CD8-positive, alpha-beta memory T cell (primary cell): ENCODE results near the gene OBSCN. TPM values are rescaled to one million over a fixed set of nuclear protein-coding genes. Genes with fewer than 3 reads are reported as not detected.

ENCODE experiments used
- CTCF ChIA-PET: fragments of 350-600 bp; sonication (Branson Sonifier 250); formaldehyde crosslinking; loops from one replicate; lab custom pipeline; 2021; ENCODE audit warnings: antibody characterized with exemption; lab: Charles Lee
- POLR2A ChIA-PET: fragments of 350-600 bp; sonication (Branson Sonifier 250); formaldehyde crosslinking; loops from one replicate; lab custom pipeline; 2021; ENCODE audit warnings: antibody characterized with exemption; lab: Charles Lee
- DNase-seq, 5 donors: peaks; one replicate each; pipeline versions ENCODE4 v3.0.0 to v3.0.0-alpha.2; 2020 to 2022; ENCODE audit warnings: mixed read lengths in 1 of 5
- H3K27ac ChIP-seq: one replicate; pipeline ENCODE4 v1.7.0; 2013; ENCODE audit warnings: low read depth, mild to moderate bottlenecking, low read length, moderate library complexity
- H3K27me3 ChIP-seq: 2 replicates; pipeline ENCODE4 v1.7.0; 2013; ENCODE audit warnings: low read length, mild to moderate bottlenecking; ENCODE audit not compliant: insufficient read depth, poor library complexity, severe bottlenecking
- H3K36me3 ChIP-seq: 2 replicates; pipeline ENCODE4 v1.7.0; 2013; ENCODE audit warnings: mild to moderate bottlenecking, low read length, moderate library complexity; ENCODE audit not compliant: insufficient read depth
- H3K4me1 ChIP-seq: 2 replicates; pipeline ENCODE4 v1.7.0; 2013; ENCODE audit warnings: mild to moderate bottlenecking, low read length, moderate library complexity; ENCODE audit not compliant: insufficient read depth
- H3K4me3 ChIP-seq: 2 replicates; pipeline ENCODE4 v1.7.0; 2013; ENCODE audit warnings: mild to moderate bottlenecking, low read length
- H3K9me3 ChIP-seq: 2 replicates; pipeline ENCODE4 v1.7.0; 2013; ENCODE audit warnings: mild to moderate bottlenecking, low read length
- H3K27ac Mint-ChIP-seq, 8 donors: one replicate each; pipeline ENCODE4 v1.8.0; 2020 to 2021; ENCODE audit warnings: mixed read lengths in 8 of 8, mild to moderate bottlenecking in 6 of 8, inconsistent platforms in 3 of 8, moderate library complexity in 3 of 8
- H3K27me3 Mint-ChIP-seq, 2 donors: one replicate each; pipeline ENCODE4 v1.8.0; 2020 to 2021; ENCODE audit warnings: mixed read lengths in 2 of 2, mild to moderate bottlenecking in 1 of 2, moderate library complexity in 1 of 2
- H3K36me3 Mint-ChIP-seq, 3 donors: one replicate each; pipeline ENCODE4 v1.8.0; 2020 to 2021; ENCODE audit warnings: mixed read lengths in 3 of 3, inconsistent platforms in 1 of 3, mild to moderate bottlenecking in 1 of 3
- H3K4me1 Mint-ChIP-seq, 3 donors: one replicate each; pipeline ENCODE4 v1.8.0; 2020 to 2021; ENCODE audit warnings: mixed read lengths in 3 of 3, inconsistent platforms in 1 of 3, mild to moderate bottlenecking in 1 of 3
- H3K4me3 Mint-ChIP-seq, 7 donors: one replicate each; pipeline ENCODE4 v1.8.0; 2020 to 2021; ENCODE audit warnings: mixed read lengths in 7 of 7, mild to moderate bottlenecking in 6 of 7, moderate library complexity in 4 of 7, inconsistent platforms in 2 of 7
- H3K9me3 Mint-ChIP-seq, 5 donors: one replicate each; pipeline ENCODE4 v1.8.0; 2020 to 2022; ENCODE audit warnings: mixed read lengths in 5 of 5, mild to moderate bottlenecking in 3 of 5, moderate library complexity in 2 of 5, inconsistent platforms in 1 of 5
- polyA plus RNA-seq: library from polyadenylated mRNA; unstranded; fragments of 300-500 nt; fragmentation: Illumina TruSeq; gene quantifications from one replicate; pipeline ENCODE4 v1.2.3, GENCODE V29; 2021
- total RNA-seq, 2 experiments: library from RNA; stranded (reverse); gene quantifications; one replicate each; pipeline ENCODE4 v1.2.3, GENCODE V29; 2021

OBSCN gene
- total and polyA plus RNA-seq, 3 experiments from 2014 or later: 3.0 to 13.6 (median 10.9) TPM

- Histone ChIP-seq H3K27ac (no peak overlapping the region), H3K4me3 (no peak overlapping the region), H3K36me3 (no peaks in the 10 kb centered on the region), H3K27me3 (no peaks in the 10 kb centered on the region), H3K9me3 (no peaks in the 10 kb centered on the region), H3K4me1 (peaks cover 20% of the 10 kb centered on the region)
- peaks cover 0 to 8% (median 0%) of the 10 kb centered on the region in 3 donors for H3K36me3 Mint-ChIP-seq
- H3K4me3 Mint-ChIP-seq: peak overlapping the region in 2 of 7 donors; percentile 65 to 67
- ChIA-PET POLR2A (no interaction called here), CTCF (interaction anchor here (0.8 kb wide), 1 partner anchor 10 kb away, joined by 3 read pairs; no protein-coding TSS in a partner anchor)
- peak overlapping the region in 2 of 8 donors; percentile 62 to 77 for H3K27ac Mint-ChIP-seq
- peaks cover 0 to 3% of the 10 kb centered on the region in 2 donors for H3K27me3 Mint-ChIP-seq
- H3K4me1 Mint-ChIP-seq: peaks cover 16 to 45% (median 32%) of the 10 kb centered on the region in 3 donors
- DNase-seq: no peak
- no peaks in the 10 kb centered on the region for H3K9me3 Mint-ChIP-seq
Measured at GRCh38 chr1:228410671-228411070, 202.8 kb downstream of the OBSCN start.

GRCh38 chr1:228411121-228411520 is 203.3 kb downstream of the OBSCN start:
- Histone ChIP-seq H3K27ac (no peak overlapping the region), H3K36me3 (no peaks in the 10 kb centered on the region), H3K4me3 (no peak overlapping the region), H3K9me3 (no peaks in the 10 kb centered on the region), H3K27me3 (no peaks in the 10 kb centered on the region), H3K4me1 (peaks cover 24% of the 10 kb centered on the region)
- Mint-ChIP-seq H3K27me3 (peaks cover 0 to 3% of the 10 kb centered on the region in 2 donors), H3K36me3 (peaks cover 0 to 6% (median 0%) of the 10 kb centered on the region in 3 donors), H3K27ac (peak overlapping the region in 1 of 8 donors; percentile 62), H3K9me3 (no peaks in the 10 kb centered on the region), H3K4me1 (peaks cover 19 to 47% (median 34%) of the 10 kb centered on the region in 3 donors), H3K4me3 (peak overlapping the region in 2 of 7 donors; percentile 34 to 65)
- ChIA-PET CTCF (interaction anchor here (0.8 kb wide), 1 partner anchor 10 kb away, joined by 3 read pairs; no protein-coding TSS in a partner anchor), POLR2A (no interaction called here)
- no peak for DNase-seq

- no peaks in the 10 kb centered on the region for H3K36me3 ChIP-seq
- ChIA-PET CTCF (interaction anchor here (0.8 kb wide), 2 partner anchors 9 to 75 kb away, joined by 3 read pairs; no protein-coding TSS in a partner anchor), POLR2A (no interaction called here)
- no peaks in the 10 kb centered on the region for H3K27me3 ChIP-seq
- Mint-ChIP-seq H3K4me1 (peaks cover 20 to 50% (median 34%) of the 10 kb centered on the region in 3 donors), H3K27ac (peak overlapping the region in 2 of 8 donors; percentile 62 to 92), H3K9me3 (no peaks in the 10 kb centered on the region), H3K36me3 (peaks cover 0 to 2% (median 0%) of the 10 kb centered on the region in 3 donors), H3K4me3 (peak overlapping the region in 1 of 7 donors; percentile 34), H3K27me3 (peaks cover 0 to 2% of the 10 kb centered on the region in 2 donors)
- DNase-seq: no peak
- no peaks in the 10 kb centered on the region for H3K9me3 ChIP-seq
- H3K4me1 ChIP-seq: peaks cover 24% of the 10 kb centered on the region
- H3K4me3 ChIP-seq: no peak overlapping the region
- no peak overlapping the region for H3K27ac ChIP-seq
Measured at GRCh38 chr1:228411548-228412430, 203.9 kb downstream of the OBSCN start.

- H3K4me1 ChIP-seq: peaks cover 22% of the 10 kb centered on the region
- Mint-ChIP-seq H3K36me3 (peaks cover 0 to 2% (median 0%) of the 10 kb centered on the region in 3 donors), H3K27me3 (peaks cover 0 to 1% of the 10 kb centered on the region in 2 donors), H3K4me3 (peak overlapping the region in 1 of 7 donors; percentile 78), H3K4me1 (peaks cover 20 to 41% (median 23%) of the 10 kb centered on the region in 3 donors), H3K9me3 (no peaks in the 10 kb centered on the region), H3K27ac (peak overlapping the region in 3 of 8 donors; percentile 15 to 34 (median 23))
- DNase-seq: no peak
- ChIA-PET POLR2A (no interaction called here), CTCF (no interaction called here)
- no peak overlapping the region for H3K4me3 ChIP-seq
- H3K9me3 ChIP-seq: no peaks in the 10 kb centered on the region
- no peaks in the 10 kb centered on the region for H3K36me3 ChIP-seq
- no peak overlapping the region for H3K27ac ChIP-seq
- H3K27me3 ChIP-seq: no peaks in the 10 kb centered on the region
Measured at GRCh38 chr1:228413241-228414010, 205.6 kb downstream of the OBSCN start.

GRCh38 chr1:228414511-228415211 is 206.8 kb downstream of the OBSCN start:
- Histone ChIP-seq H3K4me3 (no peak overlapping the region), H3K27me3 (no peaks in the 10 kb centered on the region), H3K27ac (no peak overlapping the region), H3K36me3 (no peaks in the 10 kb centered on the region), H3K9me3 (no peaks in the 10 kb centered on the region), H3K4me1 (peaks cover 20% of the 10 kb centered on the region)
- Mint-ChIP-seq H3K4me1 (peaks cover 17 to 30% (median 21%) of the 10 kb centered on the region in 3 donors), H3K9me3 (no peaks in the 10 kb centered on the region), H3K27me3 (peaks cover 0 to 1% of the 10 kb centered on the region in 2 donors), H3K27ac (no peak overlapping the region), H3K36me3 (peaks cover 0 to 2% (median 0%) of the 10 kb centered on the region in 3 donors), H3K4me3 (peak overlapping the region in 1 of 7 donors; percentile 25)
- ChIA-PET CTCF (interaction anchor here (1.4 kb wide), 1 partner anchor 9 kb away, joined by 4 read pairs; no protein-coding TSS in a partner anchor), POLR2A (interaction anchor here (0.6 kb wide), 1 partner anchor 10 kb away, joined by 3 read pairs; no protein-coding TSS in a partner anchor)
- DNase-seq: no peak

- Histone ChIP-seq H3K27me3 (no peaks in the 10 kb centered on the region), H3K9me3 (no peaks in the 10 kb centered on the region), H3K4me1 (peaks cover 20% of the 10 kb centered on the region), H3K36me3 (no peaks in the 10 kb centered on the region), H3K27ac (no peak overlapping the region), H3K4me3 (no peak overlapping the region)
- H3K27ac Mint-ChIP-seq: no peak overlapping the region
- H3K27me3 Mint-ChIP-seq: peaks cover 0 to 1% of the 10 kb centered on the region in 2 donors
- peak overlapping the region in 6 of 7 donors; percentile 58 to 86 (median 78) for H3K4me3 Mint-ChIP-seq
- ChIA-PET CTCF (interaction anchor here (1.4 kb wide), 1 partner anchor 10 kb away, joined by 4 read pairs; no protein-coding TSS in a partner anchor), POLR2A (interaction anchor here (0.6 kb wide), 1 partner anchor 11 kb away, joined by 3 read pairs; no protein-coding TSS in a partner anchor)
- H3K4me1 Mint-ChIP-seq: peaks cover 16 to 30% (median 18%) of the 10 kb centered on the region in 3 donors
- peaks cover 0 to under 1% (median 0%) of the 10 kb centered on the region in 3 donors for H3K36me3 Mint-ChIP-seq
- no peaks in the 10 kb centered on the region for H3K9me3 Mint-ChIP-seq
- no peak for DNase-seq
Measured at GRCh38 chr1:228415221-228415620, 207.4 kb downstream of the OBSCN start.

GRCh38 chr1:228415853-228416216 is 208.0 kb downstream of the OBSCN start:
- H3K4me1 ChIP-seq: peaks cover 20% of the 10 kb centered on the region
- ChIA-PET CTCF (interaction anchor here (1.4 kb wide), 1 partner anchor 11 kb away, joined by 4 read pairs; no protein-coding TSS in a partner anchor), POLR2A (no interaction called here)
- Mint-ChIP-seq H3K27ac (peak overlapping the region in 4 of 8 donors; percentile 29 to 76 (median 54)), H3K36me3 (no peaks in the 10 kb centered on the region), H3K4me1 (peaks cover 14 to 30% (median 15%) of the 10 kb centered on the region in 3 donors), H3K9me3 (no peaks in the 10 kb centered on the region), H3K4me3 (peak overlapping the region; percentile 58 to 93 (median 82)), H3K27me3 (peaks cover 0 to 1% of the 10 kb centered on the region in 2 donors)
- H3K36me3 ChIP-seq: no peaks in the 10 kb centered on the region
- H3K27ac ChIP-seq: no peak overlapping the region
- H3K27me3 ChIP-seq: no peaks in the 10 kb centered on the region
- DNase-seq: peak in 1 of 5 donors; percentile 4
- no peaks in the 10 kb centered on the region for H3K9me3 ChIP-seq
- H3K4me3 ChIP-seq: peak overlapping the region; percentile 40
